Measurements from ENCODE around the gene LSM14A.

LSM14A gene

DNA sequence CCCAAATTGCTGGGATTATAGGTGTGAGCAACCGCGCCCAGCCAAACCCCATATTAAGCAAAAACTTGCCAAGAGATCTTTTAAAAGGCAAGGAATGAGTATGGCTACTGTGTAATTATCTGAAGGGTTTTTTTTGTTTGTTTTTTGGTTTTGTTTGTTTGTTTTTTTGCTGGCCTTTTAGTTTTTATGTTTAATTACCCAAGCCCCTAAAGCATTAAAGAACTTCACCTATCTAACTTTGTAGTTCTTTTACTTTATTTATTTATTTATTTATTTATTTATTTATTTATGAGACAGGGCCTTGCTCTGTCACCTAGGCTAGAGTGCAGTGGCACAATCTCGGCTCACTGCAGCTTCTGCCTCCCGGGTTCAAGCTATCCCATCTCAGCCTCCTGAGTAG is 41.7 kb downstream of the LSM14A start (continued):
- TF ChIP-seq PBX3 (CRISPR knock-in tag; IDR thresholded peaks at IDR 0.05) (no peak), ZNF335 (tag by site-specific recombination; conservative IDR thresholded peaks at IDR 0.05) (no peak), ZNF48 (tag by site-specific recombination; IDR thresholded peaks at IDR 0.05) (no peak), ZNF768 (tag by site-specific recombination; IDR thresholded peaks at IDR 0.05) (peak; percentile 8; the same call in 1 of the 2 replicates), ZNF518A (tag by site-specific recombination; conservative IDR thresholded peaks at IDR 0.05; ENCODE audit: low read depth) (peak; percentile 96), MZF1 (tag by site-specific recombination; IDR thresholded peaks at IDR 0.05; ENCODE audit: borderline replicate concordance) (peak; percentile 46; the same call in 1 of the 2 replicates), GFI1B (tag by site-specific recombination; IDR thresholded peaks at IDR 0.05) (peak; percentile 57; the same call in 1 of the 2 replicates), ZNF221 (tag by site-specific recombination; IDR thresholded peaks at IDR 0.05; ENCODE audit: borderline replicate concordance) (peak; percentile 77; the same call in 1 of the 2 replicates), KLF8 (tag by site-specific recombination; IDR thresholded peaks at IDR 0.05) (peak; percentile 33; the same call in 1 of the 2 replicates), ZNF530 (tag by site-specific recombination; IDR thresholded peaks at IDR 0.05; ENCODE audit: low read depth) (0 out of 2 replicates have a peak, but pooled peaks have one; percentile 76), ZNF600 (tag by site-specific recombination; IDR thresholded peaks at IDR 0.05) (no peak), ZNF555 (tag by site-specific recombination; conservative IDR thresholded peaks at IDR 0.05) (no peak; the same call in 1 of the 2 replicates), ZNF174 (tag by site-specific recombination; IDR thresholded peaks at IDR 0.05) (no peak), ZNF558 (tag by site-specific recombination; IDR thresholded peaks at IDR 0.05) (peak; percentile 91), ZNF280C (tag by site-specific recombination; IDR thresholded peaks at IDR 0.05) (no peak), RBAK (tag by site-specific recombination; IDR thresholded peaks at IDR 0.05) (0 out of 2 replicates have a peak, but pooled peaks have one; percentile 81), ZNF239 (tag by site-specific recombination; IDR thresholded peaks at IDR 0.05) (no peak), ZNF830 (tag by site-specific recombination; IDR thresholded peaks at IDR 0.05; ENCODE audit: low read depth) (no peak), ZNF146 (tag by site-specific recombination; IDR thresholded peaks at IDR 0.05) (no peak; the same call in 1 of the 2 replicates), ZIC2 (tag by site-specific recombination; IDR thresholded peaks at IDR 0.05) (no peak), YY2 (tag by site-specific recombination; IDR thresholded peaks at IDR 0.05) (no peak), ZNF510 (tag by site-specific recombination; IDR thresholded peaks at IDR 0.05; ENCODE audit: insufficient replicate concordance) (peak; percentile 68), TCF7L2 (IDR thresholded peaks at IDR 0.05; ENCODE audit: borderline replicate concordance, low read depth, low read length) (no peak), ZNF24 (tag by site-specific recombination; IDR thresholded peaks at IDR 0.05) (peak; percentile 66; the same call in 1 of the 2 replicates), ZNF155 (tag by site-specific recombination; IDR thresholded peaks at IDR 0.05) (0 out of 2 replicates have a peak, but pooled peaks have one; percentile 86), ZNF302 (tag by site-specific recombination; IDR thresholded peaks at IDR 0.05; ENCODE audit: low read depth) (0 out of 2 replicates have a peak, but pooled peaks have one; percentile 49), ZNF624 (tag by site-specific recombination; IDR thresholded peaks at IDR 0.05) (no peak)
- TF ChIP-seq, protein P1, sequence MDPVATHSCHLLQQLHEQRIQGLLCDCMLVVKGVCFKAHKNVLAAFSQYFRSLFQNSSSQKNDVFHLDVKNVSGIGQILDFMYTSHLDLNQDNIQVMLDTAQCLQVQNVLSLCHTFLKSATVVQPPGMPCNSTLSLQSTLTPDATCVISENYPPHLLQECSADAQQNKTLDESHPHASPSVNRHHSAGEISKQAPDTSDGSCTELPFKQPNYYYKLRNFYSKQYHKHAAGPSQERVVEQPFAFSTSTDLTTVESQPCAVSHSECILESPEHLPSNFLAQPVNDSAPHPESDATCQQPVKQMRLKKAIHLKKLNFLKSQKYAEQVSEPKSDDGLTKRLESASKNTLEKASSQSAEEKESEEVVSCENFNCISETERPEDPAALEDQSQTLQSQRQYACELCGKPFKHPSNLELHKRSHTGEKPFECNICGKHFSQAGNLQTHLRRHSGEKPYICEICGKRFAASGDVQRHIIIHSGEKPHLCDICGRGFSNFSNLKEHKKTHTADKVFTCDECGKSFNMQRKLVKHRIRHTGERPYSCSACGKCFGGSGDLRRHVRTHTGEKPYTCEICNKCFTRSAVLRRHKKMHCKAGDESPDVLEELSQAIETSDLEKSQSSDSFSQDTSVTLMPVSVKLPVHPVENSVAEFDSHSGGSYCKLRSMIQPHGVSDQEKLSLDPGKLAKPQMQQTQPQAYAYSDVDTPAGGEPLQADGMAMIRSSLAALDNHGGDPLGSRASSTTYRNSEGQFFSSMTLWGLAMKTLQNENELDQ (tag by site-specific recombination; IDR thresholded peaks at IDR 0.05; ENCODE audit: low read depth): no peak
- TF ChIP-seq, protein P2, sequence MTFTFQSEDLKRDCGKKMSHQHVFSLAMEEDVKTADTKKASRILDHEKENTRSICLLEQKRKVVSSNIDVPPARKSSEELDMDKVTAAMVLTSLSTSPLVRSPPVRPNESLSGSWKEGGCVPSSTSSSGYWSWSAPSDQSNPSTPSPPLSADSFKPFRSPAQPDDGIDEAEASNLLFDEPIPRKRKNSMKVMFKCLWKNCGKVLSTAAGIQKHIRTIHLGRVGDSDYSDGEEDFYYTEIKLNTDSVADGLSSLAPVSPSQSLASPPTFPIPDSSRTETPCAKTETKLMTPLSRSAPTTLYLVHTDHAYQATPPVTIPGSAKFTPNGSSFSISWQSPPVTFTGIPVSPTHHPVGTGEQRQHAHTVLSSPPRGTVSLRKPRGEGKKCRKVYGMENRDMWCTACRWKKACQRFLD (tag by site-specific recombination; IDR thresholded peaks at IDR 0.05): no peak
